GM12878 (cell line): ENCODE results near the gene SLC12A4. TPM values are rescaled to one million over a fixed set of nuclear protein-coding genes. Genes with fewer than 3 reads are reported as not detected.

Experiments used
- BACH1 ChIP-seq: fragments of 450-650 bp; IDR thresholded peaks from 2 replicates; pipeline ENCODE4 v1.6.1; 2017; ENCODE audit warnings: mild to moderate bottlenecking, borderline replicate concordance
- BCL3 ChIP-seq: IDR thresholded peaks from 2 replicates; pipeline ENCODE4 v1.6.1; 2011; ENCODE audit warnings: borderline replicate concordance, low read depth, mild to moderate bottlenecking, moderate library complexity, low read length; ENCODE audit not compliant: insufficient read depth, poor library complexity, severe bottlenecking
- BHLHE40 ChIP-seq, 2 experiments: fragments of 450-650 bp in 1 of 2; IDR thresholded peaks; 2 replicates each; pipeline ENCODE4 v1.6.1; 2011 to 2017; ENCODE audit warnings: low read depth in 2 of 2, borderline replicate concordance in 1 of 2, improper control_type of control experiment in 1 of 2, low read length in 1 of 2, mild to moderate bottlenecking in 1 of 2
- CBX5 ChIP-seq: sonication (generic); IDR thresholded peaks from 2 replicates; pipeline ENCODE4 v1.6.1; 2016; ENCODE audit warnings: low read depth, moderate library complexity, mild to moderate bottlenecking, inconsistent platforms
- CHD1 ChIP-seq: IDR thresholded peaks from 2 replicates; pipeline ENCODE4 v1.6.1; 2012; ENCODE audit warnings: low read depth, low read length, improper control_type of control experiment
- EGR1 ChIP-seq, 2 experiments: IDR thresholded peaks; 1 replicate in 1 of 2; 2 replicates in 1 of 2; pipeline ENCODE4 v1.6.1; 2011 to 2012; ENCODE audit warnings: low read depth in 2 of 2, low read length in 2 of 2, borderline replicate concordance in 1 of 2, mild to moderate bottlenecking in 1 of 2, moderate library complexity in 1 of 2
- HDAC2 ChIP-seq: fragments of 200-600 bp; sonication (generic); IDR thresholded peaks from 2 replicates; pipeline ENCODE4 v1.6.1; 2017
- MXI1 ChIP-seq: fragments of 150-350 bp; IDR thresholded peaks from 2 replicates; pipeline ENCODE4 v1.6.1; 2011; ENCODE audit warnings: low read depth, mild to moderate bottlenecking, inconsistent platforms, low read length, improper control_type of control experiment
- NFYB ChIP-seq: IDR thresholded peaks from 2 replicates; pipeline ENCODE4 v1.6.1; 2011; ENCODE audit warnings: low read depth, mild to moderate bottlenecking, low read length, improper control_type of control experiment, moderate library complexity; ENCODE audit not compliant: insufficient read depth
- PBX3 ChIP-seq: IDR thresholded peaks from 2 replicates; pipeline ENCODE4 v1.6.1; 2011; ENCODE audit warnings: mild to moderate bottlenecking, low read depth, low read length, moderate library complexity; ENCODE audit not compliant: insufficient replicate concordance
- POLR2AphosphoS2 ChIP-seq: IDR thresholded peaks from 2 replicates; pipeline ENCODE4 v1.6.1; 2011; ENCODE audit warnings: low read depth, mild to moderate bottlenecking, low read length, improper control_type of control experiment, moderate library complexity
- RCOR1 ChIP-seq: conservative IDR thresholded peaks from 2 replicates; pipeline ENCODE4 v1.6.1; 2012; ENCODE audit warnings: low read depth, low read length, improper control_type of control experiment
- SIN3A ChIP-seq: IDR thresholded peaks from 2 replicates; pipeline ENCODE4 v1.6.1; 2012; ENCODE audit warnings: low read depth, low read length, improper control_type of control experiment
- SMAD5 ChIP-seq: IDR thresholded peaks from 2 replicates; pipeline ENCODE4 v1.6.1; 2016; ENCODE audit warnings: antibody characterized with exemption, low read depth
- SMC3 ChIP-seq: IDR thresholded peaks from 2 replicates; pipeline ENCODE4 v1.6.1; 2011; ENCODE audit warnings: low read length, improper control_type of control experiment, borderline replicate concordance
- SUZ12 ChIP-seq: fragments of 200-600 bp; sonication (generic); IDR thresholded peaks from one replicate; pipeline ENCODE4 v1.6.1; 2018; ENCODE audit warnings: antibody characterized with exemption, mild to moderate bottlenecking; ENCODE audit not compliant: unreplicated experiment
- ZBTB33 ChIP-seq: fragments of 450-650 bp; IDR thresholded peaks from 2 replicates; pipeline ENCODE4 v1.6.1; 2017; ENCODE audit warnings: mild to moderate bottlenecking
- ZBTB40 ChIP-seq: fragments of 450-650 bp; IDR thresholded peaks from 2 replicates; pipeline ENCODE4 v1.6.1; 2016; ENCODE audit warnings: mild to moderate bottlenecking, moderate library complexity, borderline replicate concordance
- ZZZ3 ChIP-seq: IDR thresholded peaks from 2 replicates; pipeline ENCODE4 v1.6.1; 2011; ENCODE audit warnings: low read depth; ENCODE audit not compliant: control insufficient read depth, insufficient read length
- polyA plus RNA-seq, 11 experiments: library from polyadenylated mRNA; depleted of rRNA in 4 of 11; unstranded in 6 of 11; stranded (reverse) in 5 of 11; fragments of >200 nt; fragmentation: Nextera tagmentation in 4 of 11; fragmentation: Illumina TruSeq in 1 of 11; extraction: Ambion mirVana in 4 of 11; extraction: Trizol in 1 of 11; gene quantifications; 1 replicate in 1 of 11; 2 replicates in 10 of 11; pipeline versions ENCODE4 v1.2.1 to v1.2.3, GENCODE V29; 2011 to 2016; ENCODE audit warnings: inconsistent platforms in 2 of 11, missing spikeins in 2 of 11, low read depth in 1 of 11
- total RNA-seq, 4 experiments: library from RNA; depleted of rRNA in 3 of 4; stranded (reverse); fragments of >200 nt in 3 of 4; fragmentation: Illumina TruSeq in 1 of 4; extraction: Trizol in 1 of 4; gene quantifications; 2 replicates each; pipeline versions ENCODE4 v1.2.1 to v1.2.3, GENCODE V29; 2013 to 2021

The SLC12A4 gene
- total and polyA plus RNA-seq, 10 of the 15 experiments (the other 5 are each of a cell fraction or from before 2014, with no cell fraction given) = 0.95 to 39.9 (median 14.2) TPM

GRCh38 chr16:67993207-67994039, 25.0 kb upstream of the SLC12A4 start (continued):
- TF ChIP-seq ZBTB33 (no peak), CHD1 (no peak), SMC3 (peak; percentile 88), ZBTB40 (no peak), BCL3 (no peak), CBX5 (no peak), BACH1 (peak; percentile 46; the same call in 1 of the 2 replicates), POLR2AphosphoS2 (no peak), EGR1 (IDR thresholded peaks at IDR 0.05; ENCODE audit: borderline replicate concordance in 1 of 2, low read depth in 2 of 2, low read length in 2 of 2) (peak in 1 of 2 experiments; percentile 49; a peak in 1 of 3 replicates), SIN3A (peak; percentile 43; the same call in 1 of the 2 replicates), SMAD5 (no peak), ZZZ3 (no peak), SUZ12 (no peak), RCOR1 (0 out of 2 replicates have a peak, but pooled peaks have one; percentile 48), PBX3 (no peak), NFYB (no peak), HDAC2 (no peak), MXI1 (0 out of 2 replicates have a peak, but pooled peaks have one; percentile 32), BHLHE40 (IDR thresholded peaks at IDR 0.05; ENCODE audit: borderline replicate concordance in 1 of 2, low read depth in 2 of 2, low read length in 1 of 2) (peak; percentile 28 to 50; a peak in 3 of 4 replicates)
